ENCODE data around the gene MAMLD1.

Gene MAMLD1

DNA sequence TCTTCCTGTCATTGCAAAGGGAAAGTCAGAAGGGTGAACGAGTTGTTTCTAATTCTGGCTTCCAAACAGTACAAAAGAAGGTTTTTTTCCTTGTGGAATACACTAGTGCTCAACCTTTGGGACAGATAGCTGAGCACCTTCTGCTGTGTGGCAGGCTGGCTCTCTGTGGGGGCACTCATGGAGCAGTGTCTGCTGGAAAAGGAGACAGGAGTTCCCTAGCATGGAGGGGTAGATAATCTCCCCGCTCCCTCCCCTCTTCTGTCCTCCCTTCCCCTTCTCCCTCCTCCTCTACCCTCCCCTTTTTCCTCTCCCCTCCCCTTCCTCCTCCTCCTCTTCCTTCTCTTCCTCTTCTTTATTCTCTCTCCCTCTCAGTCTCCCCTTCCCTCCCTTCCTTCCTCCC, 142.9 kb downstream of the MAMLD1 start:
- no peak for DNase-seq (ENCODE audit: low read depth in 1 of 2, low spot score in 1 of 2)
- TF ChIP-seq JUND (IDR thresholded peaks at IDR 0.05; ENCODE audit: low read depth): no peak
- in situ Hi-C loops (cut with HindIII; ENCODE audit: low pct_unique_long_range_greater_than_20kb, low sequenced_read_pairs): no loop called here

DNA sequence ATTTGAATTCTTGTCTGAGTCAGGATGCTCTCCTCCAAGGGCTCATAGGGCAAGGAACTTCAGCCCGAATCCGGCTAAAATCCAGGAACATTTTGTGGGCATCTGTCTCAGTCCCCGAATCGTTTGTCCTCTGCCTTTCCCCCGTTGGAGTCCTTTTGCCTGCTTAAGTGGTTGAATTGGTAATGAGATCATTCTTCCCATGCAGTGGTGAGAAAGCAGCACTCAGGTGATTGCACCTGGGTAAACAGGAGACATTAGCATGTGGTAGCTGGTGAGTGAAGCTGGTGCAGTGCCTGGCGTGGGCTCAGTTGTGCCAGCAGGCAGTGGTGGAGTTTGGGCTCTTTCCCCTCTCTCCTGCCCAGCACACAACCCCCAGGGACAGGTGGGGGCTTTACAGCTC, 143.4 kb downstream of the MAMLD1 start:
- no peak for DNase-seq (ENCODE audit: low read depth in 1 of 2, low spot score in 1 of 2)
- no peak for TF ChIP-seq JUND (IDR thresholded peaks at IDR 0.05; ENCODE audit: low read depth)
- in situ Hi-C loops (cut with HindIII; ENCODE audit: low pct_unique_long_range_greater_than_20kb, low sequenced_read_pairs): no loop called here

GRCh38 chrX:150507251-150507856, 144.2 kb downstream of the MAMLD1 start:
- DNase-seq (ENCODE audit: low read depth in 1 of 2, low spot score in 1 of 2): no peak
- in situ Hi-C loops (cut with HindIII; ENCODE audit: low pct_unique_long_range_greater_than_20kb, low sequenced_read_pairs): no loop called here
- no peak for TF ChIP-seq JUND (IDR thresholded peaks at IDR 0.05; ENCODE audit: low read depth)

- TF ChIP-seq JUND (IDR thresholded peaks at IDR 0.05; ENCODE audit: low read depth): no peak
- in situ Hi-C loops (cut with HindIII; ENCODE audit: low pct_unique_long_range_greater_than_20kb, low sequenced_read_pairs): no loop called here
- no peak for DNase-seq (ENCODE audit: low read depth in 1 of 2, low spot score in 1 of 2)
Observed at GRCh38 chrX:150508018-150508417, 144.9 kb downstream of the MAMLD1 start.

DNA sequence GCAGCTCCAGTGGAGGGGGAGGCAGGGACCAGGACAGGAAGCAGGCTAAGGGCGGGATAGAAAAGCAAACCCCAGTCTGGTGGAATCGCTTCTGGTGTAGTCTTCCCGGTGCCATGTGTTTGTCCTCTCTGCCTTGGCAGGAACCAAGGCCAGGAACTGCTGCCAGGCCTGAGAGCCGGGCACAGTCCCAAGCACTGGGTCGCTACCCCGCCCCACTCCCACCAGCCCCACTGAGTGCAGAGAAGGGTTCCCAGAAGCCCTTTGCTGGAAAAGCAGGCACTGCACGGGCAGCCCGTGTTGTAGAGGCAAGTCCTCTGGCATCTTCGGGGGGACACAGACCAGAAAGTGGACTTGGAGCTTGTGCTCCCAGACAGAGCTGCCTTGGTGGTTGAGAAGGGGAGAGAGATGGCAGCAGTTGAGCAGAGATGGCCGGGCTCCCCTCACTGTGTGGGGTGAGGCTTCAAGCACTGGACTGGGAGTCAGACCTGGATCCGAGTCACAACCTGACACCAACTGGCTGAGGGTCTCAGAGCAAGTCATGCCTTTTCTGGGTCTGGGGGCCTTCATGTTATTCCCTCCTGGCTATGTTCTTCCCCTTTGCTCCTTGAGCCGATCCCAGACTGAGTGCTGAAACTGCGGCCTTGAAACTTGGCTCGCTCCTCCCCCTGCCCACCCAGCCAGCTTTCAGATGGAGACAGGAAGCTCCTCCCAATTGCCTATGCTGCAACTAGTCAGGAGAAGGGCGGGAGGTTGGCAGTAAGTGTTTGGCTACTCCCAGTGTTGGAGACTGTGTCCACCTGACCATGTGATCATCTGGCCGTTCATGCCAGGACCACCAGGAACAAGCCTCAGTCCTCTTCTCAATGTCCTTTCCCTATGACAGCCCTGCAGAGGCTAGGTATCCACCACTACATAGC, 145.6 kb downstream of the MAMLD1 start:
- DNase-seq (ENCODE audit: low read depth in 1 of 2, low spot score in 1 of 2): no peak
- in situ Hi-C loops (cut with HindIII; ENCODE audit: low pct_unique_long_range_greater_than_20kb, low sequenced_read_pairs): no loop called here
- TF ChIP-seq JUND (IDR thresholded peaks at IDR 0.05; ENCODE audit: low read depth): no peak

DNA sequence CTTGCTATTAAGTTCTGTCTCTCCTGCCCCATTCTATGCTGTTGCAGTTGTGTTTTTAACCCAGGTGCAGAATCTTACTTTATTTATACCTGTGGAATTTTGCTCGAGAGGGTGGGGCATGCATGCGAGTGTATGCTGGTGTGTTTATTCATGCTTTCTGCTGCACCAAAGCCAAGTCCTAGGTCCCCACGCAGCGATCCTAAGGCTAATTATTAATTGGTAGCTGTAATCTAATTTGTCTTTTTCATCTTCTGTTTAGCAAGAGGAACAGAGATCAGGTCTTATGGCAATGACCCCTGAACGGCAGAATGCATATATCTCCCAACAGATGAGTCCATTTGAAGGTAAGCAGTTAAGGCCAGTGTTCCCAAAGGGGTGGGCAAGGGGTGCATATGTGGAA, 146.6 kb downstream of the MAMLD1 start:
- in situ Hi-C loops (cut with HindIII; ENCODE audit: low pct_unique_long_range_greater_than_20kb, low sequenced_read_pairs): no loop called here
- TF ChIP-seq JUND (IDR thresholded peaks at IDR 0.05; ENCODE audit: low read depth): no peak
- no peak for DNase-seq (ENCODE audit: low read depth in 1 of 2, low spot score in 1 of 2)

- TF ChIP-seq JUND (IDR thresholded peaks at IDR 0.05; ENCODE audit: low read depth): no peak
- in situ Hi-C loops (cut with HindIII; ENCODE audit: low pct_unique_long_range_greater_than_20kb, low sequenced_read_pairs): no loop called here
- no peak for DNase-seq (ENCODE audit: low read depth in 1 of 2, low spot score in 1 of 2)
Observed at GRCh38 chrX:150512461-150512901, 149.4 kb downstream of the MAMLD1 start.

GRCh38 chrX:150513544-150513943, 150.4 kb downstream of the MAMLD1 start:
- no peak for TF ChIP-seq JUND (IDR thresholded peaks at IDR 0.05; ENCODE audit: low read depth)
- peak in 1 of 2 experiments; percentile 10 for DNase-seq (ENCODE audit: low read depth in 1 of 2, low spot score in 1 of 2)
- in situ Hi-C loops (cut with HindIII; ENCODE audit: low pct_unique_long_range_greater_than_20kb, low sequenced_read_pairs): no loop called here

- no peak for DNase-seq (ENCODE audit: low read depth in 1 of 2, low spot score in 1 of 2)
- in situ Hi-C loops (cut with HindIII; ENCODE audit: low pct_unique_long_range_greater_than_20kb, low sequenced_read_pairs): no loop called here
- TF ChIP-seq JUND (IDR thresholded peaks at IDR 0.05; ENCODE audit: low read depth): no peak
Observed at GRCh38 chrX:150514462-150514861, 151.3 kb downstream of the MAMLD1 start.

DNA sequence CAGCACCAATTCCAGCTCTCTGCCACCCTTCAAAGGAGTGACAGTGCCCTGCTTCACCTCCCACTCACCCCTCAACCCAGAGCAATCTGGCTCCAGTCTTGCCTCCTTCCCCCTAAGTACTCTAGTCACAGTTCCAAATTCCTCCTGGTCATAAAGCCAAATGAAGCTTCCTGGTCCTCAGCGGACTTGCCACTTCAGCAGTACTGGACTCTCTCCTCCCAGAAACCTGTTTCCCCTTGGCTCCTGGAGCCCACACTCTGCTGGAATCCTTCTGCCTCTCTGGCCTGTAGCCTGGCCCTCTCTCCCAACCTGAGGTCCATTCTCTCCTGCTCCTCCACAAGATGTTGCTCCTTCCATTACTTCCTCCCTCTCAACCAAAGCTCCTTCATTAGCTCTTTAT, 152.7 kb downstream of the MAMLD1 start:
- in situ Hi-C loops (cut with HindIII; ENCODE audit: low pct_unique_long_range_greater_than_20kb, low sequenced_read_pairs): no loop called here
- DNase-seq (ENCODE audit: low read depth in 1 of 2, low spot score in 1 of 2): no peak

DNA sequence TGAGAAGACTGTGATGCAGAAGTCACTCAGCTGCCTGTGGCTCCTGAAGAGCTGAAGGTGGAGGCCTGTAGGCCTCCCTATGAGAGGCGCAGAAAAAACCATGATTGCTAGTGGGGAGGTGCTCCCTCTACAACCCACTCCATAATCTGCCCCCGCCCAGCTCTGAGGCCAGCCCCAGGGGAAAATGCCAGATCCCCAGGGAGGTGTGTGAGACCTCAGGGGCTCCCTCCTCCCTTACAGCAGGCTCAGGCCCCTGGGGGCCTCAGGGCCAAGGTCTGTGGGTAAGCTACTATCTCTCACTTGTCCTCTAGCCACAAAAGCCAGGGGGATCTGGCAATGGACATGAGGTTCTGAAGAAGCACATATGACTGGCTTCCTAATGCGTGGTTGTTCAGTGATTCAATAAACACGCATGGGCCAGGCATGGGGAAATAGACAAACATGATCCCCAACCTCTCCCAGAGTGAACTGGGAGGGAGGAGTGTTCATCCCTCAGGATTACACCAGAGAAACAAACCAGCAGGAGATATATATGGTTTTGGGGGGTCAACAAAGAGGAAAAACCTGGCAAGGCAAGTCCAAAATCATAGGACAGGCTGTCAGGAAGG, 154.3 kb downstream of the MAMLD1 start:
- DNase-seq (ENCODE audit: low read depth in 1 of 2, low spot score in 1 of 2): no peak
- no peak for TF ChIP-seq JUND (IDR thresholded peaks at IDR 0.05; ENCODE audit: low read depth)
- in situ Hi-C loops (cut with HindIII; ENCODE audit: low pct_unique_long_range_greater_than_20kb, low sequenced_read_pairs): no loop called here

More for the DNA sequence above, 152.7 kb downstream of the MAMLD1 start:
- no peak for TF ChIP-seq JUND (IDR thresholded peaks at IDR 0.05; ENCODE audit: low read depth)

DNA sequence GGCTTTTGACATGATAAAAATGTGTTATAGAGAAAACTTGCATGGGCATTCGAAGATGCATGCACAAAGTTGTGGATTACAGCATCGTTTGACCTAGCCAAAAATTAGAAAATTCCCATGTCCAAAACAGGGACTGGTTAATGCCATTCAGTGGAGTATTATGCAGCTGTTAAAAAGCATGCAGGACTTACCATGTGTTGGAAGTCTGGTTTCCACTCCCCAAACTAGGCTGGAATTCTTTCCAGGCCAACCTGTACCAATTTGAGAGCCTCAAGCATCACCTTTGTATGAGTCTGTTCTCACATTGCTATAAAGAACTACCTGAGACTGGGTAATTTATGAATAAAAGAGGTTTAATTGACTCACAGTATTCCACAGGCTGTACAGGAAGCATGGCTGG, 159.4 kb downstream of the MAMLD1 start:
- in situ Hi-C loops (cut with HindIII; ENCODE audit: low pct_unique_long_range_greater_than_20kb, low sequenced_read_pairs): no loop called here
- no peak for DNase-seq (ENCODE audit: low read depth in 1 of 2, low spot score in 1 of 2)
- no peak for TF ChIP-seq JUND (IDR thresholded peaks at IDR 0.05; ENCODE audit: low read depth)
